ENCODE measurements around the gene RAB10.
"Not testable (repeated sequence)": the region's sequence is repeated elsewhere in the genome, so short reads cannot be mapped to it uniquely, and the experiment has no call there.

Gene RAB10

DNA sequence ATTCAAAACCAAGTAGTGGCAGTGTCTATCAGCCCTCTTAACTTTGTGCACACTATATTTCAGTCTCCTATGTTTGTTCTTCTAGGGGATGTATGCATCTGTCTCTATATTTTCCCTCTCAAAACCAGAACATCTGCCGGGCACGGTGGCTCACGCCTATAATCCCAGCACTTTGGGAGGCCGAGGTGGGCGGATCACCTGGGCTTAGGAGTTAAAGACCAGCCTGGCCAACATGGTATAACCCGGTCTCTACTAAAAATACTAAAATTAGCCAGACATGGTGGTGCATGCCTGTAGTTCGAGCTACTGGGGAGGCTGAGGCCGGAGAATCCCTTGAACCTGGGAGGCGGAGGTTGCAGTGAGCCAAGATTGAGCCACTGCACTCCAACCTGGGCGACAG is 129.1 kb downstream of the RAB10 start:
- Histone ChIP-seq H3K27ac (ENCODE audit: low read length) (no peak overlapping the region), H3K9me3 (ENCODE audit: insufficient read depth, low read length, severe bottlenecking) (no peaks in the 10 kb centered on the region), H3K27me3 (ENCODE audit: insufficient read depth, low read length, poor library complexity) (no peaks in the 10 kb centered on the region), H4K20me1 (ENCODE audit: insufficient read depth, low read length) (no peaks in the 10 kb centered on the region), H3K4me3 (ENCODE audit: low read depth in 1 of 2, low read length in 2 of 2) (no peak overlapping the region), H3K9ac (ENCODE audit: low read depth, low read length) (no peak overlapping the region), H2AFZ (ENCODE audit: low read depth, low read length) (no peak overlapping the region), H3K4me2 (ENCODE audit: insufficient read depth, low read length) (no peak overlapping the region), H3K36me3 (ENCODE audit: insufficient read depth, low read length) (no peaks in the 10 kb centered on the region), H3K79me2 (ENCODE audit: insufficient read depth, low read length) (no peaks in the 10 kb centered on the region), H3K4me1 (ENCODE audit: insufficient read depth, low read length) (no peaks in the 10 kb centered on the region)
- TF ChIP-seq, protein P1, sequence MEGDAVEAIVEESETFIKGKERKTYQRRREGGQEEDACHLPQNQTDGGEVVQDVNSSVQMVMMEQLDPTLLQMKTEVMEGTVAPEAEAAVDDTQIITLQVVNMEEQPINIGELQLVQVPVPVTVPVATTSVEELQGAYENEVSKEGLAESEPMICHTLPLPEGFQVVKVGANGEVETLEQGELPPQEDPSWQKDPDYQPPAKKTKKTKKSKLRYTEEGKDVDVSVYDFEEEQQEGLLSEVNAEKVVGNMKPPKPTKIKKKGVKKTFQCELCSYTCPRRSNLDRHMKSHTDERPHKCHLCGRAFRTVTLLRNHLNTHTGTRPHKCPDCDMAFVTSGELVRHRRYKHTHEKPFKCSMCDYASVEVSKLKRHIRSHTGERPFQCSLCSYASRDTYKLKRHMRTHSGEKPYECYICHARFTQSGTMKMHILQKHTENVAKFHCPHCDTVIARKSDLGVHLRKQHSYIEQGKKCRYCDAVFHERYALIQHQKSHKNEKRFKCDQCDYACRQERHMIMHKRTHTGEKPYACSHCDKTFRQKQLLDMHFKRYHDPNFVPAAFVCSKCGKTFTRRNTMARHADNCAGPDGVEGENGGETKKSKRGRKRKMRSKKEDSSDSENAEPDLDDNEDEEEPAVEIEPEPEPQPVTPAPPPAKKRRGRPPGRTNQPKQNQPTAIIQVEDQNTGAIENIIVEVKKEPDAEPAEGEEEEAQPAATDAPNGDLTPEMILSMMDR (IDR thresholded peaks at IDR 0.05; ENCODE audit: borderline replicate concordance, extremely low read depth, low read length, poor library complexity, severe bottlenecking), result no peak
- no peak for TF ChIP-seq EZH2 (IDR thresholded peaks at IDR 0.05; ENCODE audit: borderline replicate concordance, low read depth, low read length, severe bottlenecking)
- no peak for ATAC-seq (ENCODE audit: insufficient read depth, low read depth)
- DNase-seq, result no peak

DNA sequence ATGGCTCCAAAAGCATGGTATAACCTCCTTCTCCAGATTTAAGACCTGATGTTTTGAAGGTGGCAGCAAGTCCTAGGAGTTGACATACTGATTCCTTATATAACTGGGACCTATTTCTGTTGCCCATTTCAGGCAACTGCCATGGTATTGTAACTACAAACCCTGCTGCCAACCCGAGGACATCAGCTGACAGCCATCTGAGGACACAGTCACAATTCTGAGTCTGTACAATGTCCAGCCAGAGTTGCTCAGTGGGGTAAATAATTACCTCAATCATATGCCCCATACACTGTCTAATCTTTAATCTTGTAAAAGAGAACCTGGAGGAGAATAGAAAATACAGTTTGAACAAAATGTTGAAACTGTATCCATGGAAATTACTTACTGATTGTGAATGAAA is 130.3 kb downstream of the RAB10 start:
- Histone ChIP-seq H3K79me2 (ENCODE audit: insufficient read depth, low read length) (no peaks in the 10 kb centered on the region), H3K9me3 (ENCODE audit: insufficient read depth, low read length, severe bottlenecking) (no peaks in the 10 kb centered on the region), H4K20me1 (ENCODE audit: insufficient read depth, low read length) (no peaks in the 10 kb centered on the region), H3K4me1 (ENCODE audit: insufficient read depth, low read length) (no peaks in the 10 kb centered on the region), H3K4me2 (ENCODE audit: insufficient read depth, low read length) (no peak overlapping the region), H3K36me3 (ENCODE audit: insufficient read depth, low read length) (no peaks in the 10 kb centered on the region), H3K4me3 (ENCODE audit: low read depth in 1 of 2, low read length in 2 of 2) (no peak overlapping the region), H2AFZ (ENCODE audit: low read depth, low read length) (no peak overlapping the region), H3K9ac (ENCODE audit: low read depth, low read length) (no peak overlapping the region), H3K27me3 (ENCODE audit: insufficient read depth, low read length, poor library complexity) (no peaks in the 10 kb centered on the region), H3K27ac (ENCODE audit: low read length) (no peak overlapping the region)
- ATAC-seq (ENCODE audit: insufficient read depth, low read depth) (no peak), DNase-seq (no peak)
- TF ChIP-seq, protein P1 (IDR thresholded peaks at IDR 0.05; ENCODE audit: borderline replicate concordance, extremely low read depth, low read length, poor library complexity, severe bottlenecking), result no peak
- TF ChIP-seq EZH2 (IDR thresholded peaks at IDR 0.05; ENCODE audit: borderline replicate concordance, low read depth, low read length, severe bottlenecking), result no peak

DNA sequence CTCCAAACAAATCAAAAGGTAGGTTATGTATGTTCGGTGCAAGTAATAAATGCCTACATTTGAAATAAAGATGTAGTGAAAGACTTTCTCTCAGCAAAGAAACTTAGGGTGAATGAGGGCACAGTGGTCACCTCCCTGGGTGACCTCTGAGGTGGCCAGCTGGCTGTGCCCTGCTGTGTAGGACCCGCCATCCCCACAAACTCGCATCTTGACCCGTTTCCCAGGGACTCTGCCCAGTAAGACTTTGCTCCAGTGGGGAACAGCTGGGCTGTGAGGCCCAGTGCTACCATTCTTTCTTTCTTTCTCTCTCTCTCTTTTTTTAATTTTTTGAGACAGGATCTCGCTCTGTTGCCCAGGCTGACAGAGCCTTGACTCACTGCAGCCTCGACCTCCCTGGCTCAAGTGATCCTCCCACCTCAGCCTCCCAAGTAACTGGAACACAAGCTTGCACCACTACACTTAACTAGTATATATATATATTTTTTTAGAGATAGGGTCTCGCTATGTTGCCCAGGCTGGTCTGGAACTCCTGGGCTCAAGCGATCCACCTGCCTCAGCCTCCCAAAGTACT is 130.8 kb downstream of the RAB10 start:
- Histone ChIP-seq H3K4me2 (ENCODE audit: insufficient read depth, low read length) (no peak overlapping the region), H3K9me3 (ENCODE audit: insufficient read depth, low read length, severe bottlenecking) (no peaks in the 10 kb centered on the region), H3K4me1 (ENCODE audit: insufficient read depth, low read length) (no peaks in the 10 kb centered on the region), H4K20me1 (ENCODE audit: insufficient read depth, low read length) (no peaks in the 10 kb centered on the region), H3K36me3 (ENCODE audit: insufficient read depth, low read length) (no peaks in the 10 kb centered on the region), H3K27ac (ENCODE audit: low read length) (no peak overlapping the region), H3K27me3 (ENCODE audit: insufficient read depth, low read length, poor library complexity) (no peaks in the 10 kb centered on the region), H2AFZ (ENCODE audit: low read depth, low read length) (no peak overlapping the region), H3K4me3 (ENCODE audit: low read depth in 1 of 2, low read length in 2 of 2) (no peak overlapping the region), H3K9ac (ENCODE audit: low read depth, low read length) (no peak overlapping the region), H3K79me2 (ENCODE audit: insufficient read depth, low read length) (no peaks in the 10 kb centered on the region)
- no peak for DNase-seq
- ATAC-seq (ENCODE audit: insufficient read depth, low read depth), result no peak
- TF ChIP-seq EZH2 (IDR thresholded peaks at IDR 0.05; ENCODE audit: borderline replicate concordance, low read depth, low read length, severe bottlenecking), result no peak
- TF ChIP-seq, protein P1 (IDR thresholded peaks at IDR 0.05; ENCODE audit: borderline replicate concordance, extremely low read depth, low read length, poor library complexity, severe bottlenecking), result no peak

DNA sequence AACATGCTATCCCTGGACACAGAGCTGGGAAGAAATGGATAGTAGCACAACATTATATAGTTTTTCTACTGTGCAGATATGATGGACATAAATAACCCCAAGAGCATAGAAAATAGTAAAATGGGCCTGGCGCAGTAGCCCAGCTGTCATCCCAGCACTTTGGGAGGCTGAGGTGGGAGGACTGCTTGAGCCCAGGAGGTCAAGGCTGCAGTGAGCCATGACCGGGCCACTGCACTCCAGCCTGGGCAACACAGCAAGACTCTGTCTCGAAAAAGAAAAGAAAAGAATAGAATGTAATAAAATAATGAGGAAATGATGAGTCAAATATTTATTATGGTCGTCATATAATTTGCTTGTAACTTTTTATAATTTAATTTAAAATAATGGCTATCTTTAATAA is 131.5 kb downstream of the RAB10 start:
- Histone ChIP-seq H3K79me2 (ENCODE audit: insufficient read depth, low read length) (no peaks in the 10 kb centered on the region), H3K4me1 (ENCODE audit: insufficient read depth, low read length) (no peaks in the 10 kb centered on the region), H3K4me2 (ENCODE audit: insufficient read depth, low read length) (no peak overlapping the region), H3K36me3 (ENCODE audit: insufficient read depth, low read length) (no peaks in the 10 kb centered on the region), H3K4me3 (ENCODE audit: low read depth in 1 of 2, low read length in 2 of 2) (no peak overlapping the region), H3K9ac (ENCODE audit: low read depth, low read length) (no peak overlapping the region), H4K20me1 (ENCODE audit: insufficient read depth, low read length) (no peaks in the 10 kb centered on the region), H3K27me3 (ENCODE audit: insufficient read depth, low read length, poor library complexity) (no peaks in the 10 kb centered on the region), H3K9me3 (ENCODE audit: insufficient read depth, low read length, severe bottlenecking) (no peaks in the 10 kb centered on the region), H3K27ac (ENCODE audit: low read length) (no peak overlapping the region), H2AFZ (ENCODE audit: low read depth, low read length) (no peak overlapping the region)
- ATAC-seq (ENCODE audit: insufficient read depth, low read depth) (no peak), DNase-seq (no peak)
- TF ChIP-seq EZH2 (IDR thresholded peaks at IDR 0.05; ENCODE audit: borderline replicate concordance, low read depth, low read length, severe bottlenecking), result no peak
- TF ChIP-seq, protein P1 (IDR thresholded peaks at IDR 0.05; ENCODE audit: borderline replicate concordance, extremely low read depth, low read length, poor library complexity, severe bottlenecking), result no peak

DNA sequence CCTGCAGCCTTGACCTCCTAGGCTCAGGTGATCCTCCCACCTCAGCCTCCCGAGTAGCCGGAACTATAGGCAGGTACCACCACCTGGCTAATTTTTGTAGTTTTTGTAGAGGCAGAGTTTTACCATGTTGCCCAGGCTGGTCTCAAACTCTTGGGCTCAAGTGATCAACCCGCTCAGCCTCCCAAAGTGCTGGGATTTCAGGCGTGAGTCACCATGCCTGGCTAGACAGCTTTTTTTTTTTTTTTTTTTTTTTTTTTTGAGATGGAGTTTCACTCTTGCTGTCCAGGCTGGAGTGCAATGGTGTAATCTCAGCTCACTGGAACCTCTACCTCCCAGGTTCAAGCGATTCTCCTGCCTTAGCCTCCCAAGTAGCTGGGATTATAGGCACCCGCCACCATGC is 132.7 kb downstream of the RAB10 start:
- H2AFZ ChIP-seq (ENCODE audit: low read depth, low read length); H3K4me1 ChIP-seq (ENCODE audit: insufficient read depth, low read length); H3K4me2 ChIP-seq (ENCODE audit: insufficient read depth, low read length); H3K36me3 ChIP-seq (ENCODE audit: insufficient read depth, low read length); H3K9ac ChIP-seq (ENCODE audit: low read depth, low read length); H3K79me2 ChIP-seq (ENCODE audit: insufficient read depth, low read length); H3K4me3 ChIP-seq (ENCODE audit: low read depth in 1 of 2, low read length in 2 of 2); ATAC-seq (ENCODE audit: insufficient read depth, low read depth); H3K9me3 ChIP-seq (ENCODE audit: insufficient read depth, low read length, severe bottlenecking); DNase-seq; H4K20me1 ChIP-seq (ENCODE audit: insufficient read depth, low read length); H3K27ac ChIP-seq (ENCODE audit: low read length); H3K27me3 ChIP-seq (ENCODE audit: insufficient read depth, low read length, poor library complexity): not testable (repeated sequence)

Data from DND-41 (cell line).